Kidney epithelial cell (primary cell): Measurements from ENCODE around the gene IRS2. TPM values are rescaled to one million over a fixed set of nuclear protein-coding genes. Genes with fewer than 3 reads are reported as not detected.

Source experiments
- DNase-seq: peaks from one replicate; pipeline ENCODE4 v3.0.0-alpha.2; 2010; ENCODE audit warnings: low read depth
- H3K27me3 ChIP-seq: 2 replicates; pipeline ENCODE4 v1.6.0; 2011; ENCODE audit warnings: low read length; ENCODE audit not compliant: control insufficient read depth, insufficient read depth
- H3K36me3 ChIP-seq: 2 replicates; pipeline ENCODE4 v1.5.1; 2011; ENCODE audit warnings: low read length; ENCODE audit not compliant: control insufficient read depth, insufficient read depth
- H3K4me3 ChIP-seq: 2 replicates; pipeline ENCODE4 v1.5.1; 2011; ENCODE audit warnings: low read depth, mild to moderate bottlenecking, control low read depth, low read length
- CTCF ChIP-seq: IDR thresholded peaks from 2 replicates; pipeline ENCODE4 v1.5.1; 2011; ENCODE audit warnings: mild to moderate bottlenecking, moderate library complexity, low read length, control low read depth, inconsistent platforms; ENCODE audit not compliant: insufficient read depth, poor library complexity, severe bottlenecking
- total RNA-seq: library from RNA; depleted of rRNA; stranded (reverse); fragments of >200 nt; gene quantifications from 2 replicates; pipeline ENCODE4 v1.2.3, GENCODE V29; 2015

Gene IRS2
- total RNA-seq, 1 donor from 2014 or later, result 27.1 TPM

- no peak for DNase-seq
- Histone ChIP-seq H3K36me3 (no peaks in the 10 kb centered on the region), H3K4me3 (no peak overlapping the region), H3K27me3 (no peaks in the 10 kb centered on the region)
- no peak for TF ChIP-seq CTCF
Observed at GRCh38 chr13:109704771-109705635, 81.4 kb downstream of the IRS2 start.

GRCh38 chr13:109703250-109703649 lies 83.1 kb downstream of the IRS2 start:
- TF ChIP-seq CTCF, result no peak

More at GRCh38 chr13:109703250-109703649, 83.1 kb downstream of the IRS2 start:
- Histone ChIP-seq H3K27me3 (no peaks in the 10 kb centered on the region), H3K4me3 (no peak overlapping the region), H3K36me3 (no peaks in the 10 kb centered on the region)
- DNase-seq, result no peak
